T-helper 1 cell treated with Interleukin-12 subunit alpha and Interleukin-12 subunit beta and Interleukin-4 antibody, amounts not matched to agents 30 μg/mL and 1 μg/mL, for 36 hours (primary cell): ENCODE measurements around the gene GALNT2.

Experiments
- H3K27ac Mint-ChIP-seq: one replicate; pipeline ENCODE4 v1.8.0; 2021; ENCODE audit warnings: mild to moderate bottlenecking, mixed read lengths
- H3K27me3 Mint-ChIP-seq: one replicate; pipeline ENCODE4 v1.8.0; 2021; ENCODE audit warnings: low read depth, mixed read lengths
- H3K36me3 Mint-ChIP-seq: one replicate; pipeline ENCODE4 v1.8.0; 2021; ENCODE audit warnings: low read depth, mixed read lengths
- H3K4me1 Mint-ChIP-seq: one replicate; pipeline ENCODE4 v1.8.0; 2021; ENCODE audit warnings: low read depth, mixed read lengths
- H3K4me3 Mint-ChIP-seq: one replicate; pipeline ENCODE4 v1.8.0; 2021; ENCODE audit warnings: mild to moderate bottlenecking, moderate library complexity, mixed read lengths
- H3K9me3 Mint-ChIP-seq: one replicate; pipeline ENCODE4 v1.8.0; 2021; ENCODE audit warnings: mixed read lengths

The GALNT2 gene

DNA sequence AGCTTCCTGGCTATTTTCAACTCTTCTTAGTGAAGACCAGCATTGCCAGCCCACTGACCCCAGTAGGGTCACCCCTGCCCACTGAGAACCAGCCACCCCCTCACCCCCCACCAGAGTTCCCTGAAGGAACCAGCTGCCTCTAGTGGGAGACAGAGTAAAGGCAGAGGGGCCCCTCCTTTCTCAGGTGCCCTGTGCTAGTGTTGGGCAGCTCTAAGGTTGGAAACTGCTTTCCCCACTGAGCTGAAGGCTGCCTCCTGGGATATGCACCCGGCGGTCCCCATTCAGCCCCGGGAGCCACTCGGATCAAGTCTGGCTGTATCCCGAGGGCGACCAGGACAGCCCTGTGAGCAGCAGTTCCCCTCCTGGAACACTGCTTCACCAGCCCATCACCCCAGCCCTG lies 248.1 kb downstream of the GALNT2 start:
- Mint-ChIP-seq H3K36me3 (no peaks in the 10 kb centered on the region), H3K4me3 (no peak overlapping the region), H3K4me1 (peaks cover 3% of the 10 kb centered on the region), H3K27me3 (peaks cover 3% of the 10 kb centered on the region), H3K9me3 (no peaks in the 10 kb centered on the region), H3K27ac (no peak overlapping the region)

DNA sequence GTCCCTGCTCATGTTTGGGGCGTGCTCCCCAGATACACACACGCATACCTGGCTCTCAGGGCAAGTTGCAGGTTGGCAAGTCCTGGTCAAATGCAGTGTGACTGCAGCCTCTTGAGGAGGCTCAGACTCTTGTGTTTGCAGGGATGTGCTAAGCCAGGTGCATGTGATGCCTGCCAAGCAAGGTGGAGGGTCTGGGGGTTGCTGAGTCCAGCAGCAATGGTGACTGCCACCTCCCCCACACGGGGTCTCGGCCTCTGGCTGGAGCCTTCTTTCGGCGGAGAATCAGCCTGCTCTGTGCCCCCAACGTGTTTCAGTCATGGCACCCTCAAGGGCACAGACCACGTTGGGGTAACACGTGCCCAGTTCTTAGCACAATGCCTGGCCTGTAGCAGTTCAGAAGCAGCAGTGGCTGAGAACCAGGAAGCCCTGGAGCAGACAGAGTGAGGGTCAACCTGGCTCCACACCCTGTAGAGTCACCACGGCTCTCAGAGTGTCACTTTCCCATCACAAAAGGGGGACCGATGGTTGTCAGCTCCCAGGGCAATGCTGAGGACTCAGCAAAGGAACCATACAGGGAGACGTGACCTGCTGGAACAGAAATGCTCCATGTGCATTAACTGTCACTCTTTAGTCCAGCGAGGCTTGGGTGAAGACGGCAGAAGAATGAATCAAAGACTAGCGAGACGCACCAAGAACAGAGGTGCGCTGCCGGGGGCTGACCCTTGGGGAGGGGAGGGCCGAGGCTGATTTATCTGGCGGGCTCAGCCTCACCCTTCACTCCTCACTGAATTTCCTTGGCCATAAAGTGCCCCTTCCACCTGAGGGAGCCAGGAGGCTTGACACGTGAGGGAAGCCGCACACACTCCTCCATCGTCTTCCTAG lies 250.1 kb downstream of the GALNT2 start:
- H3K36me3 Mint-ChIP-seq, result no peaks in the 10 kb centered on the region
- H3K27ac Mint-ChIP-seq, result no peak overlapping the region
- H3K27me3 Mint-ChIP-seq, result no peaks in the 10 kb centered on the region
- no peak overlapping the region for H3K4me3 Mint-ChIP-seq
- no peaks in the 10 kb centered on the region for H3K9me3 Mint-ChIP-seq
- no peaks in the 10 kb centered on the region for H3K4me1 Mint-ChIP-seq

DNA sequence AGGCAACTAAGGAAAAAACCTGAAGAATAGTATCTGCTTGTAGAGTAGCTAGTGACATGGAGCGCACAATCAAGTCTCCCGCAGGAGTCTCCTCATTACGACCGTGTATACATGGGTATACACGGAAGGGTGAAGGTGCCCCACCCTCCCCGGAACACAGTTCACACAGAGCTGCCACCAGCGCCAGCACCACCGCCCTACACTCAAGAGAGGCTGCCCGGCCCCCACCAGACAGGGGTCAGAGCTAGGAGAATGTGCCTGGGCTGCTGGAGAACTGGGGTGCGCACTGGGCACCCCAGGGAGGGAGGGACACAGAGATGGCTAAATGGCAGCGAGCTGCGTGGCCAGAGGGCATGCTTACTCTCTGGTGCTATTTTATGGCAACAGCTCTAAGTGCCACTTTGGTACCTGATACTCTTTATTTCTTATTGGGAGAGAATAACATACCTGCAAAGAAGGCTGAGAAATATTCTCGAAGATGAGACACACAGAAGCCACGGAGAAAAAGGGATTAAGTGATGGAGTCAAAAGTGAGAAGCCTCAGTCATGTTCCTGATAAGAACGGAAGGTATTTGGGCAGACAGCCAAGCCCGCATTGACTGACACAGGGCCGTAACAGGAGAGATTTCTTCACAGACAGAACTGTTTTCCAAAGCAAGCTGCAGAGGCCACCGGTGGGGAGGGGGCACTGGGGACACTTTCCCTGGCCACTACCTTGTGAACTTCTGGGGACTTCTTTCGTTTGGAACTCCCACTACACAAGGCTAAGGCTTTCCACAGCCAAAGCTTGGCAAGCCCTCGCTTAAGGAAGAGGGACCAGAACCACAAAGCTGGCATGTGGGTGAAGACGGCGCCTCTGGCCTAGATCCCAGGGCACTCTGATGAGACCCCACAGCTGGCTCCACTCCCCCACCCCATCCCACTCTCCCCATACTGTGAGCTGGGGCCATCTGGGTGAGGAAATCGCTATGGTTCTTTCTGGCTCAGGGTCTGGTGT lies 251.1 kb downstream of the GALNT2 start:
- Mint-ChIP-seq H3K4me3 (no peak overlapping the region), H3K4me1 (no peaks in the 10 kb centered on the region), H3K27ac (no peak overlapping the region), H3K9me3 (no peaks in the 10 kb centered on the region), H3K27me3 (no peaks in the 10 kb centered on the region), H3K36me3 (no peaks in the 10 kb centered on the region)

DNA sequence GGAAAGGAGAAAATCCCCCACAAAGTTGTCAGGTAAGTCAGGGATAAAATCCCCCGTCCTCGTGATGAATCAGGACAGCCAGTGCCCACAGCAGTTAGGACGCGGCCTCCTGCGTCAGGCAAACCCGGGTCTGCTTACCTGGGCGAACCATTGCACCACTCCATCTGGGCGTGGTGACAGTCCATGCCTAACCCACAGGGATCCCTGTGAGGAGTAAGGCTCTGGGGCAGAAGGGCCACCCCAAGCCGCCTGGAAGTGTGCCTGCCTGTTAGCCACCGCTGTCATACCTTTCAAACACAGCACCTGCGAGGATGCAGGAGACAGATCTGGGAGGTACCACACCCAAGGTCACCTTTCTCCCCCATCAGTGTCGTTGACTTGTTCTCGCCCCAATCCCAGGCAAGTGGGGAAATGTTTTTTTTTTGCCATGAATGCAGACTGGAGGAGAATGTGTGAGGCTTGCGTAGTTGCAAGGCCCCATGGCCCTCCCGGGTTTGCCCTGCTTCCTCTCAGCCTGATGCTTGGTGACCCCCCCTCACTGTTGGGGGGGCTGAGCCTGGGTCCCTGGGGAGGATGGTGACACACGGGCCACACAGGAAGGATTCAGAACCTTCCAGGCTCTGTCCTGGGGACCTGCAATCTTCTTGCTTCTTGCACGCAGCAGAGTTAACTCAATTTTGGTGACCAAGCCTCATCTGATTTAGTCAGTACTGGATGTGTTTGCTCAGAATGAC lies 252.1 kb downstream of the GALNT2 start:
- Mint-ChIP-seq H3K36me3 (no peaks in the 10 kb centered on the region), H3K9me3 (no peaks in the 10 kb centered on the region), H3K4me1 (no peaks in the 10 kb centered on the region), H3K27me3 (no peaks in the 10 kb centered on the region), H3K4me3 (no peak overlapping the region), H3K27ac (no peak overlapping the region)

DNA sequence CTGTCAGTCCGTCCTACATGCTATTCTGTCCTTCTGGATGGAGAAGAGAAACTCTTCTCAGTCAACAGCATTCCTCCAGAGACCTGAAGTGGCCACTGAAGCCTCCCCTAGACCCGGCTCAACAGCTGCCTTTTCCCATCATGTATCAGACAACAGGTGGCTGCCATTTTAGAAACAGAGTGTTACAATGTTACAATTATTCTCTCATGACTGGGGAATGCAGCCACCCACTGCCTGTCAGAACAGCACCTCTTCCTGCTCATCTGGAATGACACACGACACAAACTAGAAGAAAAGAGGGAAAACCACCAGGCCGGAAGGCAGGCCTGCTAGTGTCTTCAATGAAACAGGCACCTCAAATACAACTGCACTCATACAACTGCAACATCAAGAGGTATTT lies 253.8 kb downstream of the GALNT2 start:
- Mint-ChIP-seq H3K27me3 (no peaks in the 10 kb centered on the region), H3K9me3 (no peaks in the 10 kb centered on the region), H3K4me3 (no peak overlapping the region), H3K36me3 (no peaks in the 10 kb centered on the region), H3K27ac (no peak overlapping the region), H3K4me1 (no peaks in the 10 kb centered on the region)

DNA sequence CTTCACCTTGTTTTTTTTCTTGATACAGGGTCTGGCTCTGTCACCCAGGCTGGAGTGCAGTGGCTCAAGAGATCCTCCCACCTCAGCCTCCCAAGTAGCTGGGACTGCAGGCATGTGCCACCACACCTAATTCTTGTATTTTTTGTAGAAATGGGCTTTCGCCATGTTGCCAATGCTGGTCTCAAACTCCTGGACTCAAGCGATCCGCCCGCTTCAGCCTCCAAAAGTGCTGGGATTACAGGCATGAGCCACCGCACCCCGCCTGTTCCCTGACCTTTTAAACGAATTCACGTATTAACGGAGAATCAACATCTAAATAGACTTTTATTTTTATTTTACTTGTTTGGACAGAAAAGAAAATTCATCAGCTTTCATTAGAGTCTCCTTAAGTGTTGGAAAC lies 254.3 kb downstream of the GALNT2 start:
- H3K27ac Mint-ChIP-seq, result no peak overlapping the region
- no peak overlapping the region for H3K4me3 Mint-ChIP-seq
- no peaks in the 10 kb centered on the region for H3K9me3 Mint-ChIP-seq
- no peaks in the 10 kb centered on the region for H3K4me1 Mint-ChIP-seq
- H3K36me3 Mint-ChIP-seq, result no peaks in the 10 kb centered on the region
- H3K27me3 Mint-ChIP-seq, result no peaks in the 10 kb centered on the region

DNA sequence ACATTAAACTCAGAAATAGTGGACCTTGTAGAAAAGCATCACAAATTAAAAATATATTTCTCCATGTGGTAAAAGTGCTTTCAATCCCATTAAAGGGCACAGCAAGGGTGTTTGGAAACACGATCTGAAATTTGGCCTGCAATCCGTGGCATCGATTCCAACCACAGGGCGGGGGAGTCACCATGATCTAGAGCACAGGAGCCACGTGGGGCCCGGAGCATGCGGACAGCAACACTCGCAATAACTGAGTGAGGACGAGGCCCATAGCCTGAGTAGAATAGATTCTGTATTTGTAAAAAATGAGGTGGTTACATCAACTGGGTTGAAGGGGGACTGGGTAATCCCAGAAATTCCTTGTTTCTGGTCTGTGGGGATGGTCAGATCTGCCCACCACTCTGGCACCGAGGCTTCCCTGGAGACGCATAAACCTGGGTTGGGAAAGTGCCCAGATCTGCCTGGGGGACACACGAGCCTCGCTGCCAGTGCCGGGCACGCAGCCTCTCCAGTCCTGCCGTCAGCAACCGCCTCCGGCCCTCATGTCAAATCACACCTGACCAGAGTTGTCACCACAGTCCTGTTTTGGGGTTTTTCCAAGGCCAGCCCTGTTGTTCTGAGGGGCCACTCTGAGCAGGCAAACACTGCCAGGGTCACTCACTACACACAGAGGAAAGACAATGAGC lies 254.8 kb downstream of the GALNT2 start:
- Mint-ChIP-seq H3K9me3 (no peaks in the 10 kb centered on the region), H3K36me3 (no peaks in the 10 kb centered on the region), H3K4me1 (no peaks in the 10 kb centered on the region), H3K27ac (no peak overlapping the region), H3K27me3 (no peaks in the 10 kb centered on the region), H3K4me3 (no peak overlapping the region)

DNA sequence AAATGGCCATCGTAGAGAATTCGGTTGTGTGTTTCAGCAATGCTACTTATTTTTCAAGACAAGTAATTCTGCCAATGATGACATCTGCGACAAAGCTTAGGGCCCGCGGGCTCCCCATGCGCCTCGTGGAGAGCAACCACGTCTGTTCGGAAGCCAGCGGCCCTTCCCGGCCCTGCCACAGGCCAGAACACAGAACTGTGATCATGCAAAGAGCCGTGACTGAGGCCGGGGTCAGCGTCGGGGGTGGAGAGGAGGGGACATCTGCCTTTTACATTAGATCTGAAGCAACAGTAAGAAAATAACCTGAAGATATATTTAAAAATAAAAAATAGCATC lies 255.4 kb downstream of the GALNT2 start:
- no peaks in the 10 kb centered on the region for H3K27me3 Mint-ChIP-seq
- H3K4me1 Mint-ChIP-seq, result no peaks in the 10 kb centered on the region
- no peaks in the 10 kb centered on the region for H3K9me3 Mint-ChIP-seq
- H3K36me3 Mint-ChIP-seq, result no peaks in the 10 kb centered on the region
- no peak overlapping the region for H3K4me3 Mint-ChIP-seq
- H3K27ac Mint-ChIP-seq, result no peak overlapping the region

DNA sequence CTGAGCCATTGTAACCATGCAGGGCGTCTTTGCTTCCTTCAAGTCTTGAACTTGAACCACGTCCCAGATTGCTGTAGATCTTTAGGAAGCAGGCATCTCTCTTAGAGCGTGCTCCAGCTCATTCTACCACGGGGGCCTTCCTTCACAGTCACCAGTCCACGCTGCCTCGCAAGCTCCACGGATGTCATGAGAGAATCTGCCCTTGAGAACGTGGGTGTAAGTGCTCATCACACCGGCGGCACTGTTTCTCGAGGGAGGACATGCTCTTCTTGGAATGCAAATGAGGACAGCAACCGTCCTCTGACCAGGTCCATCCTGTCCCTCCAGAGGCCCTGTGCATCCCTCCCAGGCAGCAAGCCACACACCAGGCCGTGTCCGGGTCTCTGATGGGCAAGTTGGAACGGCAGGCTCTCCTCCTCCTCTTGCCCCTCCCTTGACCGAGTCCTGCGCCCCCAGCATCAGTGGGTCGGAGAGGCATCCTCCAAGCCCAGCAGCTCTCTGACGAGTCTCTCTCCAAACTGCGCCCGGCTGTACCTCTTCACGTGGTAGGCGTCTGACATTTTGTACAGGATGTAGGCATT lies 256.0 kb downstream of the GALNT2 start:
- H3K27ac Mint-ChIP-seq, result no peak overlapping the region
- H3K4me1 Mint-ChIP-seq, result peaks cover 4% of the 10 kb centered on the region
- H3K27me3 Mint-ChIP-seq, result no peaks in the 10 kb centered on the region
- H3K4me3 Mint-ChIP-seq, result no peak overlapping the region
- H3K9me3 Mint-ChIP-seq, result no peaks in the 10 kb centered on the region
- H3K36me3 Mint-ChIP-seq, result no peaks in the 10 kb centered on the region

DNA sequence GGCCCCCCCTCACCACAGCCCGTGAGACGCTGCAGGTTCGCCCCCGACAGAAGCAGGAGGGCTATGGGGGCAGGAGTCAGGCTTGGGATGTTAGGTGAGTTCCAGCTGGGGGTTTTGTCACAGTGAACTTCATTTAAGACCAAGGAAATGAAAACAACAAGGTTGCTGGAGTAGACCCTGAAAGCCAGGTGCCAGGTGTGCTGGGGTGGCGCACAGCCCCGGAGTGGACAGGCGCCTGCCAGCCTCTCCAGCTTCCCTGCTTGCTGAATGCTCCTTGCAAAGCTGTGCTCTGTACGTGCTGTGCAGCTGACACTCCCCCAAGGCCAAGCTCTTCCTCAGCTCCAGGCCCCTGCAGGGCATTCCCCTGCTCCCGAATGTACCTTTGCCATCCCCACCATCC lies 256.6 kb downstream of the GALNT2 start:
- H3K27ac Mint-ChIP-seq, result no peak overlapping the region
- H3K36me3 Mint-ChIP-seq, result no peaks in the 10 kb centered on the region
- H3K9me3 Mint-ChIP-seq, result no peaks in the 10 kb centered on the region
- H3K4me1 Mint-ChIP-seq, result peaks cover 7% of the 10 kb centered on the region
- H3K4me3 Mint-ChIP-seq, result no peak overlapping the region
- no peaks in the 10 kb centered on the region for H3K27me3 Mint-ChIP-seq

DNA sequence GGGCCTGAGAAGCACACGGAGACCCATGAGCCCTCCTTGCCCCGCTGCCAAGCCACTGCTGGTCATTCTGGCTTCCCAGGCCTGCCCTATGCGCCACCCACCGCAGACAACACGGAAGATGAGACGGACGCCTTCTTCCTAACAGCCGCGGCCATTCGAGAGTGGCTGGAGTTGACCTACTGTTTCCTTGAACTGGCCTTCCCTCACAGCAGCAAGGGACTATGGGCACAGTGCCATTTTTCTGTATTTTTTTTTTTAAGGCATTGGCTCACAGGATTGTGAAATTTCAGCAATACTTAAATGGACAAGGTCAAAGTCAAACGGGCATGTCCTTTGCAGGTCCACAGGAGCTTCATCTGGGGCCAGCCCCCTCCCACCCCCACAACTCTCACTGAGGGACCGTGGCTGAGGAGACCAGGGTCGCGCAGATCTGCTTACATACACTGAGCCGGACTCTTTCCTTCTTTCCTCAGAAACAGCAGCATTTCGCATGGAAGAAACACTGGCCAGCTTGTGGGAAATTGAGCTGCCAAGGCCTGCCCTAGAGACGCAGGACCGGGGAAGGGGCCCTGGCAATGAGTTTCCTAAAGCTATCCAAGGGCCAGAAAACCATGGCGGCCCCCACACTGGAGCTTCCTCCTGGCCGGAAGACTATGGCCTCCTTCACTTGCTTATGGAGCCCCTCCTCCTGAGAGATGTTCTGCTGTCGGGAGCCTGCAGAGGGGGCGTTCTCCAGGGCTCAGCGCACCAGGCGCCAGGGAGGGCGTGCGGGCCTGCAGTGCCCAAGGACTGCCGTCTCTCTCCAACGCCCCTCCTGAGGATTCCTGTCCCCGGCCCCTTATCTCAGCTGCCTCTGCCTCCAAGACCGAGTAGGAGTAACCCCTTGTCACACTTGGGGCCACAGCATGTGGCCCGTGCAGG lies 260.2 kb downstream of the GALNT2 start:
- no peak overlapping the region for H3K27ac Mint-ChIP-seq
- H3K4me1 Mint-ChIP-seq, result peaks cover 7% of the 10 kb centered on the region
- no peak overlapping the region for H3K4me3 Mint-ChIP-seq
- no peaks in the 10 kb centered on the region for H3K27me3 Mint-ChIP-seq
- no peaks in the 10 kb centered on the region for H3K36me3 Mint-ChIP-seq
- no peaks in the 10 kb centered on the region for H3K9me3 Mint-ChIP-seq

DNA sequence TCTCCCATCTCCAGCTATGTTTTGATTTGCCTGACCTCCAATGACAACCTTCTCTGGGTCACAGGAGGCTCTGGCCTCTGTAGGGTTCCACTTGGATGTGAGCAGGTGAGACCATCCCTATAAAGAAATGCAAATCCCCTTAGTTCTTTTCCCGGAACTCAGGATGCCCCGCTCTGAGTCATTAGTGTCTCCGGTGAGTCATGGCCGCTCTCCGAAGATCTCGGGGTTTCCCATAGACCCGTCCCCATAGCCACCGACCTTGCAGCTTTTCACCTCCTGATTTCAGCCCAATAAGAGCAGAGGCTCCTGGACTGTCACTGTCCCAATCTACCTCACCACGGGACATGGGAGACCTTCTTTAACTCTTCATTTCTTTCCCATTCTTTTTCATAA lies 260.9 kb downstream of the GALNT2 start:
- Mint-ChIP-seq H3K27me3 (no peaks in the 10 kb centered on the region), H3K9me3 (no peaks in the 10 kb centered on the region), H3K4me1 (peaks cover 7% of the 10 kb centered on the region), H3K36me3 (no peaks in the 10 kb centered on the region), H3K27ac (no peak overlapping the region), H3K4me3 (peak overlapping the region; percentile 9)
